HepG2 (cell line): Measurements from ENCODE around the gene SUCLG1. TPM values are rescaled to one million over a fixed set of nuclear protein-coding genes. Genes with fewer than 3 reads are reported as not detected.

Experiments
- ARNT ChIP-seq: fragments of 450-650 bp; IDR thresholded peaks from 2 replicates; pipeline ENCODE4 v1.6.1; 2017
- ATF3 ChIP-seq: sonication (generic); formaldehyde crosslinking; IDR thresholded peaks from 2 replicates; pipeline ENCODE4 v1.4.0; 2020; ENCODE audit warnings: missing genetic modification reagents
- FOSL1 ChIP-seq: sonication (generic); formaldehyde crosslinking; IDR thresholded peaks from 2 replicates; pipeline ENCODE4 v1.9.0; 2021; ENCODE audit warnings: missing genetic modification reagents, borderline replicate concordance
- GATAD2A ChIP-seq: IDR thresholded peaks from 2 replicates; pipeline ENCODE4 v1.6.1; 2016
- HOXA3 ChIP-seq: sonication (generic); formaldehyde crosslinking; IDR thresholded peaks from 2 replicates; pipeline ENCODE4 v1.5.0; 2020; ENCODE audit warnings: missing genetic modification reagents
- HOXA7 ChIP-seq: sonication (generic); formaldehyde crosslinking; IDR thresholded peaks from 2 replicates; pipeline ENCODE4 v1.8.1; 2022; ENCODE audit warnings: mild to moderate bottlenecking, missing genetic modification reagents, moderate library complexity
- KDM2A ChIP-seq: sonication (generic); formaldehyde crosslinking; IDR thresholded peaks from 2 replicates; pipeline ENCODE4 v1.4.0; 2020; ENCODE audit warnings: low read depth, missing genetic modification reagents, borderline replicate concordance
- MAF1 ChIP-seq: sonication (generic); formaldehyde crosslinking; IDR thresholded peaks from 2 replicates; pipeline ENCODE4 v1.5.0; 2020; ENCODE audit warnings: missing genetic modification reagents, borderline replicate concordance
- MATR3 ChIP-seq: sonication (generic); formaldehyde crosslinking; IDR thresholded peaks from 2 replicates; pipeline ENCODE4 v1.4.0; 2020; ENCODE audit warnings: missing genetic modification reagents
- MED8 ChIP-seq: sonication (generic); formaldehyde crosslinking; IDR thresholded peaks from 2 replicates; pipeline ENCODE4 v1.8.1; 2023; ENCODE audit warnings: mild to moderate bottlenecking, missing genetic modification reagents; ENCODE audit not compliant: insufficient replicate concordance
- MEIS2 ChIP-seq: sonication (generic); formaldehyde crosslinking; IDR thresholded peaks from 2 replicates; pipeline ENCODE4 v1.9.0; 2021; ENCODE audit warnings: mild to moderate bottlenecking, missing genetic modification reagents
- NAIF1 ChIP-seq: sonication (generic); formaldehyde crosslinking; IDR thresholded peaks from 2 replicates; pipeline ENCODE4 v1.5.0; 2020; ENCODE audit warnings: mild to moderate bottlenecking, missing genetic modification reagents, borderline replicate concordance
- NFATC3 ChIP-seq: sonication (generic); formaldehyde crosslinking; IDR thresholded peaks from 2 replicates; pipeline ENCODE4 v1.5.1; 2020; ENCODE audit warnings: mild to moderate bottlenecking, missing genetic modification reagents
- RARA ChIP-seq: IDR thresholded peaks from 2 replicates; pipeline ENCODE4 v1.6.1; 2016; ENCODE audit warnings: missing genetic modification reagents, missing compliant biosample characterization
- TBL1XR1 ChIP-seq: fragments of 150-350 bp; IDR thresholded peaks from 2 replicates; pipeline ENCODE4 v1.6.1; 2014; ENCODE audit warnings: borderline replicate concordance, low read length; ENCODE audit not compliant: partially characterized antibody
- ZFAT ChIP-seq: sonication (generic); formaldehyde crosslinking; conservative IDR thresholded peaks from 2 replicates; pipeline ENCODE4 v1.8.1; 2023; ENCODE audit warnings: missing genetic modification reagents, inconsistent platforms
- ZFP90 ChIP-seq: sonication (generic); formaldehyde crosslinking; IDR thresholded peaks from 2 replicates; pipeline ENCODE4 v1.8.0; 2022; ENCODE audit warnings: missing genetic modification reagents, mild to moderate bottlenecking, inconsistent platforms, borderline replicate concordance
- ZNF10 ChIP-seq: sonication (generic); formaldehyde crosslinking; IDR thresholded peaks from 2 replicates; pipeline ENCODE4 v1.4.0; 2020; ENCODE audit warnings: mild to moderate bottlenecking, low read depth, missing genetic modification reagents, borderline replicate concordance
- ZNF101 ChIP-seq: sonication (generic); formaldehyde crosslinking; IDR thresholded peaks from 2 replicates; pipeline ENCODE4 v1.4.0; 2020; ENCODE audit warnings: mild to moderate bottlenecking, low read depth, missing genetic modification reagents, borderline replicate concordance
- ZNF234 ChIP-seq: sonication (generic); formaldehyde crosslinking; conservative IDR thresholded peaks from 2 replicates; pipeline ENCODE4 v1.5.1; 2020; ENCODE audit warnings: mild to moderate bottlenecking, missing genetic modification reagents
- ZNF235 ChIP-seq: sonication (generic); formaldehyde crosslinking; IDR thresholded peaks from 2 replicates; pipeline ENCODE4 v1.8.1; 2023; ENCODE audit warnings: mild to moderate bottlenecking, missing genetic modification reagents, borderline replicate concordance
- ZNF263 ChIP-seq: sonication (generic); formaldehyde crosslinking; IDR thresholded peaks from 2 replicates; pipeline ENCODE4 v1.4.0; 2020; ENCODE audit warnings: missing genetic modification reagents
- ZNF296 ChIP-seq: sonication (generic); formaldehyde crosslinking; conservative IDR thresholded peaks from 2 replicates; pipeline ENCODE4 v1.5.0; 2020; ENCODE audit warnings: mild to moderate bottlenecking, missing genetic modification reagents
- ZNF431 ChIP-seq: sonication (generic); formaldehyde crosslinking; IDR thresholded peaks from 2 replicates; pipeline ENCODE4 v1.9.0; 2022; ENCODE audit warnings: missing genetic modification reagents, low read depth, mild to moderate bottlenecking, borderline replicate concordance
- ZNF44 ChIP-seq: sonication (generic); formaldehyde crosslinking; IDR thresholded peaks from 2 replicates; pipeline ENCODE4 v1.5.1; 2020; ENCODE audit warnings: mild to moderate bottlenecking, missing genetic modification reagents
- ZNF562 ChIP-seq: sonication (generic); formaldehyde crosslinking; IDR thresholded peaks from 2 replicates; pipeline ENCODE4 v1.8.0; 2022; ENCODE audit warnings: missing genetic modification reagents, borderline replicate concordance
- ZNF564 ChIP-seq: sonication (generic); formaldehyde crosslinking; IDR thresholded peaks from 2 replicates; pipeline ENCODE4 v1.8.1; 2023; ENCODE audit warnings: mild to moderate bottlenecking, missing genetic modification reagents
- ZNF570 ChIP-seq: sonication (generic); formaldehyde crosslinking; IDR thresholded peaks from 2 replicates; pipeline ENCODE4 v1.4.0; 2020; ENCODE audit warnings: mild to moderate bottlenecking, missing genetic modification reagents, borderline replicate concordance
- ZNF607 ChIP-seq: sonication (generic); formaldehyde crosslinking; IDR thresholded peaks from 2 replicates; pipeline ENCODE4 v1.5.1; 2020; ENCODE audit warnings: missing genetic modification reagents, mild to moderate bottlenecking, borderline replicate concordance
- ZSCAN31 ChIP-seq: sonication (generic); formaldehyde crosslinking; IDR thresholded peaks from 2 replicates; pipeline ENCODE4 v1.5.0; 2020; ENCODE audit warnings: low read depth, mild to moderate bottlenecking, missing genetic modification reagents
- polyA plus RNA-seq, 8 experiments: library from polyadenylated mRNA; depleted of rRNA in 3 of 8; stranded (reverse) in 7 of 8; unstranded in 1 of 8; fragments of >200 nt; fragmentation: Illumina TruSeq in 4 of 8; extraction: Trizol in 4 of 8; gene quantifications; 2 replicates each; pipeline versions ENCODE4 v1.2.1 to v1.2.3, GENCODE V29; 2011 to 2016; ENCODE audit warnings: low read depth in 4 of 8, missing spikeins in 1 of 8, mixed read lengths in 1 of 8; ENCODE audit not compliant: insufficient read depth in 1 of 8
- total RNA-seq, 5 experiments: library from RNA; depleted of rRNA; stranded (reverse); fragments of >200 nt; fragmentation: Illumina TruSeq; extraction: Trizol; gene quantifications; 2 replicates each; pipeline ENCODE4 v1.2.3, GENCODE V29; 2016; ENCODE audit warnings: low read depth in 1 of 5

The SUCLG1 gene
- total and polyA plus RNA-seq, 2 of the 13 experiments (the other 11 are each of a cell fraction or from before 2014, with no cell fraction given), result 58.7 to 121 TPM

GRCh38 chr2:84459018-84459943 is at the start of gene SUCLG1 (continued):
- TF ChIP-seq ZFP90 (CRISPR knock-in tag) (no peak; the same call in 1 of the 2 replicates), ZNF562 (CRISPR knock-in tag) (no peak), MEIS2 (0 out of 2 replicates have a peak, but pooled peaks have one; percentile 42), ZNF263 (0 out of 2 replicates have a peak, but pooled peaks have one; percentile 9), GATAD2A (CRISPR knock-in tag) (peak; percentile 46), ZNF10 (CRISPR knock-in tag) (no peak), KDM2A (CRISPR knock-in tag) (peak; percentile 61; the same call in 1 of the 2 replicates), HOXA3 (CRISPR knock-in tag) (peak; percentile 25; the same call in 1 of the 2 replicates), ZNF235 (0 out of 2 replicates have a peak, but pooled peaks have one; percentile 78), ZNF570 (no peak), MED8 (CRISPR knock-in tag) (no peak), NAIF1 (CRISPR knock-in tag) (0 out of 2 replicates have a peak, but pooled peaks have one; percentile 72), ATF3 (CRISPR knock-in tag) (no peak), ZSCAN31 (CRISPR knock-in tag) (no peak), ZNF234 (no peak), ZFAT (CRISPR knock-in tag) (no peak), ZNF44 (CRISPR knock-in tag) (peak; percentile 30; the same call in 1 of the 2 replicates), ZNF607 (CRISPR knock-in tag) (no peak), ZNF431 (no peak), ARNT (no peak), NFATC3 (CRISPR knock-in tag) (0 out of 2 replicates have a peak, but pooled peaks have one; percentile 46), ZNF296 (no peak), ZNF564 (CRISPR knock-in tag) (no peak), ZNF101 (CRISPR knock-in tag) (no peak), MATR3 (CRISPR knock-in tag) (no peak), MAF1 (no peak), RARA (CRISPR knock-in tag) (0 out of 2 replicates have a peak, but pooled peaks have one; percentile 3), FOSL1 (no peak), TBL1XR1 (peak; percentile 72), HOXA7 (CRISPR knock-in tag) (no peak)
